Measurements from ENCODE around the gene FOXN3. TPM values are rescaled to one million over a fixed set of nuclear protein-coding genes. Genes with fewer than 3 reads are reported as not detected.

The FOXN3 gene
- total RNA-seq, 1 experiment from 2014 or later = 8.8 TPM

DNA sequence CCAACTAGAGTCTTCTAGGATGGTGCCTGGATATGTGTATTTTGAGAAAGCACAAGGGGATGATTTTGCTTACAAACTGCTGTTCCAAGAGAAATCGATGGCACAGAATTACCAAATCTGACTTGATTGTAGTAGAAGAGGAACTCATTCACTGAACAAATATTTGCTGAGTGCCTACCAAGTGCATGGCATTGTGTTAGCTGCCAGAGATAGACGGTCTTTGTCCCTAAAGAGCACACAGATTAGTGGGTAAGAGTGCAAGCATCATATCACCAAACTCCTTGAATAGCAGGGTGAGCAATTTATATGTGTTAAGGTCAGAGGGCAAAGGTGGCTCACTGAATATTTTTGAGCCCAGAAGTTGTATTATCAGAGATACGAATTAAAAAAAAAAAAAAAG is 3.5 kb upstream of the FOXN3 start:
- intact Hi-C loops (cut with micrococcal nuclease; ENCODE audit: unreplicated experiment) (no loop called here), in situ Hi-C loops (cut with HindIII; ENCODE audit: low pct_unique_long_range_greater_than_20kb, low sequenced_read_pairs) (no loop called here)
- H3K36me3 ChIP-seq (ENCODE audit: control insufficient read depth, insufficient read depth, low read length) = no peaks in the 10 kb centered on the region
- no peak for ATAC-seq
- CTCF ChIA-PET = no interaction called here
- no peaks in the 10 kb centered on the region for H3K9me3 ChIP-seq (ENCODE audit: control insufficient read depth, insufficient read depth, low read depth, low read length)
- no TSS peak for BruUV-seq (replicated peaks)
- no peaks in the 10 kb centered on the region; the same call in 1 of the 2 replicates for H3K27me3 ChIP-seq (ENCODE audit: control insufficient read depth, insufficient read depth, low read length)
- POLR2A ChIA-PET = no interaction called here
- TF ChIP-seq POLR2AphosphoS5 (IDR thresholded peaks at IDR 0.05; ENCODE audit: low read depth, low read length) (no peak), TCF7L2 (IDR thresholded peaks at IDR 0.05; ENCODE audit: low read depth, low read length) (no peak), SIN3A (IDR thresholded peaks at IDR 0.05; ENCODE audit: borderline replicate concordance, insufficient read depth, low read depth, low read length) (no peak)
- TF ChIP-seq, protein P1, sequence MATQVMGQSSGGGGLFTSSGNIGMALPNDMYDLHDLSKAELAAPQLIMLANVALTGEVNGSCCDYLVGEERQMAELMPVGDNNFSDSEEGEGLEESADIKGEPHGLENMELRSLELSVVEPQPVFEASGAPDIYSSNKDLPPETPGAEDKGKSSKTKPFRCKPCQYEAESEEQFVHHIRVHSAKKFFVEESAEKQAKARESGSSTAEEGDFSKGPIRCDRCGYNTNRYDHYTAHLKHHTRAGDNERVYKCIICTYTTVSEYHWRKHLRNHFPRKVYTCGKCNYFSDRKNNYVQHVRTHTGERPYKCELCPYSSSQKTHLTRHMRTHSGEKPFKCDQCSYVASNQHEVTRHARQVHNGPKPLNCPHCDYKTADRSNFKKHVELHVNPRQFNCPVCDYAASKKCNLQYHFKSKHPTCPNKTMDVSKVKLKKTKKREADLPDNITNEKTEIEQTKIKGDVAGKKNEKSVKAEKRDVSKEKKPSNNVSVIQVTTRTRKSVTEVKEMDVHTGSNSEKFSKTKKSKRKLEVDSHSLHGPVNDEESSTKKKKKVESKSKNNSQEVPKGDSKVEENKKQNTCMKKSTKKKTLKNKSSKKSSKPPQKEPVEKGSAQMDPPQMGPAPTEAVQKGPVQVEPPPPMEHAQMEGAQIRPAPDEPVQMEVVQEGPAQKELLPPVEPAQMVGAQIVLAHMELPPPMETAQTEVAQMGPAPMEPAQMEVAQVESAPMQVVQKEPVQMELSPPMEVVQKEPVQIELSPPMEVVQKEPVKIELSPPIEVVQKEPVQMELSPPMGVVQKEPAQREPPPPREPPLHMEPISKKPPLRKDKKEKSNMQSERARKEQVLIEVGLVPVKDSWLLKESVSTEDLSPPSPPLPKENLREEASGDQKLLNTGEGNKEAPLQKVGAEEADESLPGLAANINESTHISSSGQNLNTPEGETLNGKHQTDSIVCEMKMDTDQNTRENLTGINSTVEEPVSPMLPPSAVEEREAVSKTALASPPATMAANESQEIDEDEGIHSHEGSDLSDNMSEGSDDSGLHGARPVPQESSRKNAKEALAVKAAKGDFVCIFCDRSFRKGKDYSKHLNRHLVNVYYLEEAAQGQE (IDR thresholded peaks at IDR 0.05; ENCODE audit: insufficient read depth in 1 of 2, low read depth in 2 of 2, low read length in 1 of 2) = no peak
- TF ChIP-seq, protein P2, sequence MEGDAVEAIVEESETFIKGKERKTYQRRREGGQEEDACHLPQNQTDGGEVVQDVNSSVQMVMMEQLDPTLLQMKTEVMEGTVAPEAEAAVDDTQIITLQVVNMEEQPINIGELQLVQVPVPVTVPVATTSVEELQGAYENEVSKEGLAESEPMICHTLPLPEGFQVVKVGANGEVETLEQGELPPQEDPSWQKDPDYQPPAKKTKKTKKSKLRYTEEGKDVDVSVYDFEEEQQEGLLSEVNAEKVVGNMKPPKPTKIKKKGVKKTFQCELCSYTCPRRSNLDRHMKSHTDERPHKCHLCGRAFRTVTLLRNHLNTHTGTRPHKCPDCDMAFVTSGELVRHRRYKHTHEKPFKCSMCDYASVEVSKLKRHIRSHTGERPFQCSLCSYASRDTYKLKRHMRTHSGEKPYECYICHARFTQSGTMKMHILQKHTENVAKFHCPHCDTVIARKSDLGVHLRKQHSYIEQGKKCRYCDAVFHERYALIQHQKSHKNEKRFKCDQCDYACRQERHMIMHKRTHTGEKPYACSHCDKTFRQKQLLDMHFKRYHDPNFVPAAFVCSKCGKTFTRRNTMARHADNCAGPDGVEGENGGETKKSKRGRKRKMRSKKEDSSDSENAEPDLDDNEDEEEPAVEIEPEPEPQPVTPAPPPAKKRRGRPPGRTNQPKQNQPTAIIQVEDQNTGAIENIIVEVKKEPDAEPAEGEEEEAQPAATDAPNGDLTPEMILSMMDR (IDR thresholded peaks at IDR 0.05) = no peak
- H3K27ac ChIP-seq (ENCODE audit: low read length) = no peak overlapping the region
- H3K4me3 ChIP-seq (ENCODE audit: low read depth in 2 of 2, low read length in 2 of 2) = no peak overlapping the region
- no peaks in the 10 kb centered on the region for H3K4me1 ChIP-seq (ENCODE audit: control insufficient read depth, insufficient read depth, low read length)
- DNase-seq (ENCODE audit: low read depth, low spot score) = no peak

DNA sequence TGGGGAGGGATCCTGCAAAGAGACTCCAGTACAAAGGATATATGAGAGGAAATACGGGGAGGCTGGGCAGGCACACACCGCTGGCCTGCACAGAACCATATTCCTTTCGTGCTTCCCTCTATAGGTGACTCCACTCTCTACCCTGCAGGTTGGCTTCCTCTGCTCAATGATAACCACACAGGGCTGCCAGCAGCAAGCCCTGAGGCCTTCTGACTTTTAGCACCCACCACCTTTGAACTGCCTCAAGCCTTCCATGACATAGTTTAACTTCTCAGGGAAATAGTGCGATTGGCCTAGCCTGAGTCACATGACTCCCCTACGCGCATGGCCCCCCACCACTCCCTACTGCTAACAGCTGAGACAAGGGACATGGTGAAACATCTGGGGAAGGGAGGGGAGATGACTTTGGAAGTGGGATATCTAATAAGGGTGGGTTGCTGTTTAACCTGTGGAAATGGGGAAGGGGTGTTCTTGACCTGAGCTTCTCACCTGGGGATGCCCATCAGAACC is 3.0 kb upstream of the FOXN3 start:
- BruUV-seq (replicated peaks) = no TSS peak
- ChIA-PET CTCF (no interaction called here), POLR2A (no interaction called here)
- ATAC-seq = no peak
- no peak overlapping the region for H3K4me3 ChIP-seq (ENCODE audit: low read depth in 2 of 2, low read length in 2 of 2)
- in situ Hi-C loops (cut with HindIII; ENCODE audit: low pct_unique_long_range_greater_than_20kb, low sequenced_read_pairs) = no loop called here
- no peaks in the 10 kb centered on the region for H3K36me3 ChIP-seq (ENCODE audit: control insufficient read depth, insufficient read depth, low read length)
- TF ChIP-seq SIN3A (IDR thresholded peaks at IDR 0.05; ENCODE audit: borderline replicate concordance, insufficient read depth, low read depth, low read length) (no peak), TCF7L2 (IDR thresholded peaks at IDR 0.05; ENCODE audit: low read depth, low read length) (no peak), POLR2AphosphoS5 (IDR thresholded peaks at IDR 0.05; ENCODE audit: low read depth, low read length) (no peak)
- TF ChIP-seq, protein P1 (IDR thresholded peaks at IDR 0.05; ENCODE audit: insufficient read depth in 1 of 2, low read depth in 2 of 2, low read length in 1 of 2) = no peak
- TF ChIP-seq, protein P2 (IDR thresholded peaks at IDR 0.05) = no peak
- intact Hi-C loops (cut with micrococcal nuclease; ENCODE audit: unreplicated experiment) = loop anchor here (5.0 kb wide), 1 partner anchor 378 kb away; no protein-coding TSS in a partner anchor
- no peak overlapping the region for H3K27ac ChIP-seq (ENCODE audit: low read length)
- H3K9me3 ChIP-seq (ENCODE audit: control insufficient read depth, insufficient read depth, low read depth, low read length) = no peaks in the 10 kb centered on the region
- DNase-seq (ENCODE audit: low read depth, low spot score) = no peak
- no peaks in the 10 kb centered on the region for H3K4me1 ChIP-seq (ENCODE audit: control insufficient read depth, insufficient read depth, low read length)
- H3K27me3 ChIP-seq (ENCODE audit: control insufficient read depth, insufficient read depth, low read length) = no peaks in the 10 kb centered on the region; the same call in 1 of the 2 replicates
